ENCODE measurements around the gene HNRNPA2B1. TPM values are rescaled to one million over a fixed set of nuclear protein-coding genes. Genes with fewer than 3 reads are reported as not detected.
"Not testable (repeated sequence)": the region's sequence is repeated elsewhere in the genome, so short reads cannot be mapped to it uniquely, and the experiment has no call there.

The HNRNPA2B1 gene
- total RNA-seq, 4 donors from 2014 or later = 123 to 362 (median 208) TPM

- H3K4me1 ChIP-seq = peaks cover 0 to 27% (median 18%) of the 10 kb centered on the region in 4 donors
- no peaks in the 10 kb centered on the region for H3K9me3 ChIP-seq
- peaks cover 5% of the 10 kb centered on the region for H3K27me3 ChIP-seq
- H3K27ac ChIP-seq = no peak overlapping the region
- no peaks in the 10 kb centered on the region for H3K36me3 ChIP-seq
- no peak overlapping the region for H3K4me3 ChIP-seq
- intact Hi-C loops (cut with DNase I; ENCODE audit: low total_unique reads) (no loop called here), in situ Hi-C loops (cut with MboI; ENCODE audit: low pct_ligation_motif_present in 1 of 4, low pct_unique_long_range_greater_than_20kb in 1 of 4, low sequenced_read_pairs in 3 of 4) (no loop called here)
- 76 to 82% methylated on average over 5 of the region's 5 CpGs for whole genome bisulfite sequencing, 2 donors (ENCODE audit: low coverage in 1 of 2)
- DNase-seq = no peak
- TF ChIP-seq, protein P1, sequence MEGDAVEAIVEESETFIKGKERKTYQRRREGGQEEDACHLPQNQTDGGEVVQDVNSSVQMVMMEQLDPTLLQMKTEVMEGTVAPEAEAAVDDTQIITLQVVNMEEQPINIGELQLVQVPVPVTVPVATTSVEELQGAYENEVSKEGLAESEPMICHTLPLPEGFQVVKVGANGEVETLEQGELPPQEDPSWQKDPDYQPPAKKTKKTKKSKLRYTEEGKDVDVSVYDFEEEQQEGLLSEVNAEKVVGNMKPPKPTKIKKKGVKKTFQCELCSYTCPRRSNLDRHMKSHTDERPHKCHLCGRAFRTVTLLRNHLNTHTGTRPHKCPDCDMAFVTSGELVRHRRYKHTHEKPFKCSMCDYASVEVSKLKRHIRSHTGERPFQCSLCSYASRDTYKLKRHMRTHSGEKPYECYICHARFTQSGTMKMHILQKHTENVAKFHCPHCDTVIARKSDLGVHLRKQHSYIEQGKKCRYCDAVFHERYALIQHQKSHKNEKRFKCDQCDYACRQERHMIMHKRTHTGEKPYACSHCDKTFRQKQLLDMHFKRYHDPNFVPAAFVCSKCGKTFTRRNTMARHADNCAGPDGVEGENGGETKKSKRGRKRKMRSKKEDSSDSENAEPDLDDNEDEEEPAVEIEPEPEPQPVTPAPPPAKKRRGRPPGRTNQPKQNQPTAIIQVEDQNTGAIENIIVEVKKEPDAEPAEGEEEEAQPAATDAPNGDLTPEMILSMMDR (IDR thresholded peaks at IDR 0.05) = no peak
- TF ChIP-seq EP300 (IDR thresholded peaks at IDR 0.05; ENCODE audit: low read depth) (no peak), POLR2AphosphoS5 (IDR thresholded peaks at IDR 0.05) (no peak), POLR2A (IDR thresholded peaks at IDR 0.05) (no peak)
Observed at GRCh38 chr7:26151096-26151495, 49.5 kb downstream of the HNRNPA2B1 start.

GRCh38 chr7:26149391-26149977 is 51.1 kb downstream of the HNRNPA2B1 start:
- WGBS, 2 donors (ENCODE audit: low coverage in 1 of 2) = 80 to 97% methylated on average over 1 of the region's 1 CpG
- H3K4me1 ChIP-seq = peaks cover 0 to 17% (median 15%) of the 10 kb centered on the region in 4 donors
- no peaks in the 10 kb centered on the region for H3K36me3 ChIP-seq
- in situ Hi-C loops (cut with MboI; ENCODE audit: low pct_ligation_motif_present in 1 of 4, low pct_unique_long_range_greater_than_20kb in 1 of 4, low sequenced_read_pairs in 3 of 4) (no loop called here), intact Hi-C loops (cut with DNase I; ENCODE audit: low total_unique reads) (no loop called here)
- DNase-seq = no peak
- TF ChIP-seq POLR2A (IDR thresholded peaks at IDR 0.05) = no peak
- no peak for TF ChIP-seq POLR2AphosphoS5 (IDR thresholded peaks at IDR 0.05)
- TF ChIP-seq, protein P1 (IDR thresholded peaks at IDR 0.05) = no peak
- TF ChIP-seq EP300 (IDR thresholded peaks at IDR 0.05; ENCODE audit: low read depth) = no peak
- peaks cover 5% of the 10 kb centered on the region for H3K27me3 ChIP-seq
- no peak overlapping the region for H3K27ac ChIP-seq
- H3K9me3 ChIP-seq = no peaks in the 10 kb centered on the region
- no peak overlapping the region for H3K4me3 ChIP-seq

- H3K27me3 ChIP-seq; H3K4me1 ChIP-seq; intact Hi-C loops (cut with DNase I; ENCODE audit: low total_unique reads); DNase-seq; H3K4me3 ChIP-seq; H3K9me3 ChIP-seq; H3K27ac ChIP-seq; in situ Hi-C loops (cut with MboI; ENCODE audit: low pct_ligation_motif_present in 1 of 4, low pct_unique_long_range_greater_than_20kb in 1 of 4, low sequenced_read_pairs in 3 of 4); H3K36me3 ChIP-seq: not testable (repeated sequence)
- 90% methylated on average over 9 of the region's 29 CpGs; no CpG with 5 or more reads in 1 of the 2 donors for WGBS, 2 donors (ENCODE audit: low coverage in 1 of 2)
Observed at GRCh38 chr7:26148307-26148700, 52.2 kb downstream of the HNRNPA2B1 start.

- in situ Hi-C loops (cut with MboI; ENCODE audit: low pct_ligation_motif_present in 1 of 4, low pct_unique_long_range_greater_than_20kb in 1 of 4, low sequenced_read_pairs in 3 of 4); H3K27ac ChIP-seq; H3K36me3 ChIP-seq; H3K9me3 ChIP-seq; H3K4me3 ChIP-seq; H3K4me1 ChIP-seq; intact Hi-C loops (cut with DNase I; ENCODE audit: low total_unique reads); DNase-seq; H3K27me3 ChIP-seq: not testable (repeated sequence)
- WGBS, 2 donors (ENCODE audit: low coverage in 1 of 2) = 93 to 96% methylated on average over 7 to 30 of the region's 43 CpGs
Observed at GRCh38 chr7:26147646-26148306, 52.8 kb downstream of the HNRNPA2B1 start.

- no peaks in the 10 kb centered on the region for H3K36me3 ChIP-seq
- 100% methylated on average over 1 of the region's 1 CpG; no CpG with 5 or more reads in 1 of the 2 donors for WGBS, 2 donors (ENCODE audit: low coverage in 1 of 2)
- no peaks in the 10 kb centered on the region for H3K9me3 ChIP-seq
- H3K27me3 ChIP-seq = no peaks in the 10 kb centered on the region
- no peak for DNase-seq
- in situ Hi-C loops (cut with MboI; ENCODE audit: low pct_ligation_motif_present in 1 of 4, low pct_unique_long_range_greater_than_20kb in 1 of 4, low sequenced_read_pairs in 3 of 4) = no loop called here
- H3K4me1 ChIP-seq = no peaks in the 10 kb centered on the region
- intact Hi-C loops (cut with DNase I; ENCODE audit: low total_unique reads) = no loop called here
- TF ChIP-seq POLR2A (IDR thresholded peaks at IDR 0.05) = no peak
- no peak for TF ChIP-seq POLR2AphosphoS5 (IDR thresholded peaks at IDR 0.05)
- TF ChIP-seq, protein P1 (IDR thresholded peaks at IDR 0.05) = no peak
- no peak overlapping the region for H3K27ac ChIP-seq
- no peak overlapping the region for H3K4me3 ChIP-seq
Observed at GRCh38 chr7:26147030-26147429, 53.5 kb downstream of the HNRNPA2B1 start.

Data from transverse colon (tissue), 4 donors.